AML-193 (cell line): ENCODE results near the gene QRFPR.
A peak's percentile ranks its signal among the peaks of the same experiment; 100 is the strongest.
"Not testable (repeated sequence)": the region's sequence is repeated elsewhere in the genome, so short reads cannot be mapped to it uniquely, and the experiment has no call there.

ENCODE experiments used
- DNase-seq, 2 experiments: peaks; one replicate each; lab custom pipeline; 2025; lab: John Stamatoyannopoulos, UW

QRFPR gene

GRCh38 chr4:121339307-121339706 is 41.5 kb downstream of the QRFPR start:
- no peak for DNase-seq

DNA sequence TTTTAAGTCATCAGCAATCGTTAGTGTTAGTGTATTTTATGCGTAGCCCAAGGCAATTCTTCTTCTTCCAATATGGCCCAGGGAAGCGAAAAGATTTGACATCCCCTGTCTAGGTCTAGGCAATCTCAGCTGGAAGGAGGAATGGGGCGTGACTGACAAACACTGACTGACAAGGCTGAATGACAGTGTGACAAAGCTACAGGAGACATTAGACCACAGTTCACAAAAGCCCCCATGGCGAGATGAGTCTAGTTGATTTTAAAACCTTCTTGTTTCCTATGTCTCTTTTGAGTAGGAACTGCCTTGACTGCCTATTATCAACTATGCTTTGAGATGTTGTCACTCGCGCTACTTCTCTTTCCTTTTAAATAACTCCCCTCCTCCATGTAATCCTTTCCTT is 42.3 kb downstream of the QRFPR start:
- no peak for DNase-seq

DNA sequence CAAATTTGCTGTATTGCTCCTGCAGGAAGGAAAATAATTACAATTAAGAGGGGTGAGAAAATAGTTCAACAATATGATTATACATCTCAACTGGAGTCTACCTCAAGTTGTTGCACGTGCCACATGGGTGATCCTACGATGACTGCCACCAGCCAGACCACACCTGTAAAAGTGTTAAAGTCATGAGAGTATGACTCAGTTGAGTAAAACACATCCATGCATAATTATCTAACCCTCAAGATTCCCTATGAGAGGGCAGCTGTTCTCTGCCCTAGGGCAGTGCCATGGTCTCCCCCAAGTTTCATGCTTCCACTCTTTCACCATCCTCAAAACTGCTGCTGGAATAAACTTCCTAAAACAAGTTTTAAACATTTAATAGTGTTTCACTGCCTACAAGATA is 44.1 kb downstream of the QRFPR start:
- no peak for DNase-seq

GRCh38 chr4:121330180-121330665 is 50.6 kb downstream of the QRFPR start:
- DNase-seq = no peak

DNA sequence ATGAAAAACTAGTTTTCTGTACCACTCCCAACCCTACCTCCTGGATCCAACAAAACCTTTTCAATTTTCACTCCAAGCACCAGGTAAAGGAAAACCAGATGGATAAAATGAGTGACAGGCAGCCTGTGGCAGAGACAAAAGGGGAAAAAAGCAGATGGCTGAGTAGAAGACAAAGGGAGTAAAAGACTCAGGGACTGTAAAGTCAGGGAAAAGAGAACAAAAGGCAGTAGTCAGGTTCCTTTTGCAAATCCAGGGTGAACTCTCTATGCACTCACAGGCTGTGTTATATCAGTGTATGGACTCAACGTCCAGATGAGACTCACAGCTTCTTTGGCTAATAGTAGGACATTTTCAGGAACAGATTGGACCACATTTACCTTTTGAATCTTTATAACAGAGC is 54.2 kb downstream of the QRFPR start:
- no peak for DNase-seq

DNA sequence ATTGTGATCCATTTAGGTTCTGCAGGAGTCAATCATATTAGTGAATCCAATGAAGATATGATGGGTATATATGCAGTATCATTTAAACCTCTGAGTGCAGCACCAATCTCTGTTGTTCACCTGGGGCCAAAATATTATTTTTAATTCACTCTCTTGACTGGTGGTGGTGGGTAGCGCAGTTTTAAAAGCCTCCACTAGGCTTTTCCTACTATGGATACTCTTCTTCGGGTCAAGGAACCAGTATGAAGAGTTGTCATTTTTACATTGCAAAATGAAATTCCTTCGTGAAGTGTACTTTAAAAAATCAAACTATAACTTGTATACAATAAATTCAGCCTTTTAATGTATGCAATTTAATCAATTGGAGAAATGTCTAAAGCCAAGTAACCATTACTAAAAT is 56.5 kb downstream of the QRFPR start:
- DNase-seq = no peak

DNA sequence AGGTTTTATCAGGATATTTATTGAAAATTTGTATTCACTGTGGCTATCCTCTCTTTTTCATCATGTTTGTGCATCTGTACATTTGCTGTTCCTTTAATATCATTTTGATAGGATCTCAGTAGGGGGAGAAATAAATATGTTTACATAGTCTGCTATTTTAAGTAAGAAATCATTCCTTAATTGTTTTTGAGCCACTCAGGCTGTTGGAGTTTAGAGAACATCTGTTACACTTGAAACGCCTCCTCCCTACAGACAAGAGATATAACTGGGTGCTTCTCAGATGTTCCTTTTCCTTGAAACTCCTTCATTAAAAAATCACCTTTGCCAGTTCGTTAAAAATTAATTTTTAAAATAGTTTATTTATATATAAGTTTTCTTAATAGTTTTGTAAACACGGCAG is 59.4 kb downstream of the QRFPR start:
- DNase-seq = no peak

DNA sequence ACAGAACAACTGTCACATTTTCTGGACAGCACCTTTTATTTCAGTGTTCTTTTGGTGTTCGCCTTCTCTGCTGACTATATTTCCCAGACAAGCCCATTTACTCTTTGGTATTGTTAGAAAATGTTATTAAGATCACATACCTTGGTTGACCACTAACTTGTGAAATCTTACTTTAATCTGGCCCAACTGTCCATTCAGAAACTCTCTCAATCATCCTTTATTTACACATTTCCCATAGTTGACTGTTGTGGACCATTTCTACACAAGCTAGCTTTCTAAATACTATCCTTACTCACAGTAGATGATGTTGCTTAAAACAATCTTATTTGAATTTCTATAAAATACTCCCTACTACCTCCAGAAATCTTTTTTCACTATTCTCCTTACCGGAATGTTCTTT is 64.7 kb downstream of the QRFPR start:
- no peak for DNase-seq

- not testable (repeated sequence) for DNase-seq
Measured at GRCh38 chr4:121313430-121313829, 67.4 kb downstream of the QRFPR start.

- DNase-seq = no peak
Measured at GRCh38 chr4:121308828-121309227, 72.0 kb downstream of the QRFPR start.

DNA sequence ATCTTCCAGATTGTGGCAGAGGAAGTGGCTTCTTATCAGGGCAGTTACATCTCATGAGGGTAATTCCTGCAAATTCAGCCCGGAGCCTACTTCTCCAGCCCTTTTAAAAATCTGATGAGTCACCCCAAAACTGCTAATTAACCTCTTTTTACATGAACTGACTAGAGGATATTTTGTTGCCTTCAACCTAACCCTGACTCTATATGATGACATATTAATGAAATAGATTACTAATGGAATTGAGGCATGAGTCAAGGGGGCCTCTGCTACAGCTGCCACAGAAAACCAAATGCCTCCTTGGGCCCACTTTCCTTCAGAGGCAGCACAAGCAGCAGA is 72.5 kb downstream of the QRFPR start:
- no peak for DNase-seq

- DNase-seq = peak; percentile 34 to 49
Measured at GRCh38 chr4:121307445-121308327, 73.1 kb downstream of the QRFPR start.

- no peak for DNase-seq
Measured at GRCh38 chr4:121306931-121307330, 73.9 kb downstream of the QRFPR start.

DNA sequence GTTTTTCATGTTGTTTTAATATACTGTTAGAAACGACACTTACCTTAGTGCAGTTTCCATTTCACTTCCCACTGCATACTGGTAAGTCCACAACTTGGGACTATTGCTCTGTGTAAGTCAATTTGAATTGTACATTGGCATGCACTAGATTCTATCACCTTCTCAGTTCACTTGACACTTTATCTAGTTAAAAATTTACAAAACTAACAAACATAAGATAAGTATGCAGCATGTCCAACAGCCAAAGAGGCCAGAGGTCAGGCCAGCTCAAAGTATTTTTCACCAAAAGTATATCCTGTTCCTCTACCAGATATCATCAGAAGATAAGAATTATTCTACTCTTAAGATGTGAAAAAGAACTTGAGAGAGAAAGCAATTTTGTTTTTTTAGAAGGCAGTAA is 75.9 kb downstream of the QRFPR start:
- no peak for DNase-seq

- no peak for DNase-seq
Measured at GRCh38 chr4:121299367-121299766, 81.5 kb downstream of the QRFPR start.

DNA sequence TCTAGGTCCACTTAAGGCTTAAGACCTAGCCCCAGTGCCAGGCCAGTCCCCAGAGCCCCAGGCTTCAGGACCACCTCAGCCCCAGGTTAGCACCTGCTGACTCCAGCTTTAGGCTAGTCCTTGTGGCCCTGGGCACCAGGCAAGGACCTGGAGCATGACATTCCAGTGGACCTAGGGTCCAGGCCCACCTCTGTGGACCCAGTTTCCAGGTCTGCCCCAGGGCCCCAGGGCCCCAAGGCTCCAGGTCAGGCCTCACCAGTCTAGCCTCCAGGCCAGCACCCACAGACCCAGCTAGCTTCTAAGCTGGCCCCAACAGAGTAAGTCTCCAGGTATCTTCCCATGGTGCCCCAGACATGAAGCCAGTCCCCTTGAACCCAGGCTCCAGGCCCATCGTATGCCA is 97.5 kb downstream of the QRFPR start:
- no peak for DNase-seq

DNA sequence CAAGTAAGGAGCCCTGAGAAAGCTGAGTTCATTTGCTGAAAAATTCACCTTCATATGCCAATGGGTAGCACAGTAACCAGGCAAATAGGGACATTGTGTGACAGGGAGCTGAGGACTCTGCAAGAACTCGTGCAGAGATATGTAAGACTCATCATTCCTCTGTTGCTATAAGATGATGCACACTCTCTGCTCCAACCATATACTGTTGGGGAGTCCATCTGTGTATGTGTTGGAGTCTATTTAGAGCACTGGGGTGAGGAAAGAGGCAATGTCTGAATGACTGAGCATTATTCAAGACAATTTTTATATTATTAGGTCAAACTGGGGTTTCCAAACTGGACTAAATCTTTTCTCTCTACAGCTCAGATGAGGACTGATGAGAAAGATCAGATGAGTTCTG is 100.4 kb downstream of the QRFPR start:
- no peak for DNase-seq

GRCh38 chr4:121278811-121279368 is 101.9 kb downstream of the QRFPR start:
- no peak for DNase-seq
